Astrocyte (in vitro differentiated cells and primary cell): Measurements from ENCODE around the gene TTYH1.

Experiments used
- CTCF ChIP-seq: IDR thresholded peaks from 2 replicates; pipeline ENCODE4 v1.5.1; 2011; ENCODE audit warnings: low read depth, mild to moderate bottlenecking, inconsistent platforms, low read length, moderate library complexity; ENCODE audit not compliant: insufficient read depth
- EZH2 ChIP-seq: IDR thresholded peaks from 2 replicates; pipeline ENCODE4 v1.6.1; 2012; ENCODE audit warnings: mild to moderate bottlenecking, low read length, inconsistent platforms; ENCODE audit not compliant: insufficient read depth

DNA sequence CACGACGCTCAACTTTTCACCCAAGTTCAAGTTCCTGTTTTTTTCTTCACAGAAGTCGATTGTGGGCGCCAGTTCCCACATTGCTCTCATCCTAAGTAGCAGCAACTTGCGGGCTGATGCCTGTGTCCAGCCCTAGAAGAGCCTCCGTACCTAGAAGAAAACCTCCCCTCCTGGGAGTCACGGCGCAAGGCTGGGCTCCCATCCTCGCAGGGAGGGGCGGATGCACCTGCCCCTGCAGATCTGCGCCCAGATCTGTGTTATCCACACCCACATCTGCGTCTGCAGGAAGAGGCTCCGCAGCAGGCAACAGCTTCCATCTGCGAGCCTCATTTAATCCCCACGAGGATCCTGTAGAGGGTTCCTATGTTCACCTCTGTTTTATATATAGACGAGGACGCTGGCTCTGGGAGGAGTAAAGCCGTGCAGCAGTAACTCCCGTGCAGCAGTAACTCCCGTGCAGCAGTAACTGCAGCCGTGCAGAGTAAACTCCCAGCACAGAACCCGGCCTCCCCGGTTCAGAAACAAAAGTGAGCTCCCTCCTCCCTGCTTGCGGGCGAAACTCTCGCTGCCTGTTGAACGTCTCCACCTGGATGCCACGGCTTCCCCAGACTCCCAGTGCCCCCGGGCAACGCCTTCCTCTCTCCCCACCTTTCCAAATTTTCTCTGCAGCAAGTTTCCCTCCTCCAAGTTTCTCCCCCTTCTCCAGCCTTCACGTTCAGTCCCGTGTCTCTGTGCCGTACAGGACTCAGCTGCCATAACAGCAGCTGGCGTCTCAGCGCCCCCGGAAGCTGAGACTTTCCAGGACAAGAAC, 27.1 kb upstream of the TTYH1 start:
- TF ChIP-seq CTCF (no peak), EZH2 (no peak)
